ENCODE measurements around the gene MGAT5B.
"Not testable (repeated sequence)": the region's sequence is repeated elsewhere in the genome, so short reads cannot be mapped to it uniquely, and the experiment has no call there.

MGAT5B gene

DNA sequence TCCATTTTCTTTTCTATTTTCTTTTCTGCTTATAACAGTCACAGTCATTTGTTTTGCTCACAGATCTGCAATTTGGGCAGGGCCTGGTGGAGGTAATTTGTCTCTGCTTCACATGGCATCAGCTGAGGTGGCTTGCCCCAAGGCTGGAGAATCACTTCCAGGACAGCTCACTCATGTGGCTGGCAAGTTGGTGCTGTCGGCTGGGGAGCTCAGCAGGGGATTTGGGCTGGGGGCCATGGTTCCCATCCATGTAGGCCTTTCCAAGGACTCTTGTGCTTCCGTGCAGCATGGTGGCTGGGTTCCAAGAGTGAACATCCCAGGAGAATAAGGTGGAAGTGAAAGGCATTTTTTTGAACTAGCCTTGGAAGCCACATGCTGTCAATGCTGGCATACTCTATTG lies 85.7 kb downstream of the MGAT5B start:
- no peak for DNase-seq

DNA sequence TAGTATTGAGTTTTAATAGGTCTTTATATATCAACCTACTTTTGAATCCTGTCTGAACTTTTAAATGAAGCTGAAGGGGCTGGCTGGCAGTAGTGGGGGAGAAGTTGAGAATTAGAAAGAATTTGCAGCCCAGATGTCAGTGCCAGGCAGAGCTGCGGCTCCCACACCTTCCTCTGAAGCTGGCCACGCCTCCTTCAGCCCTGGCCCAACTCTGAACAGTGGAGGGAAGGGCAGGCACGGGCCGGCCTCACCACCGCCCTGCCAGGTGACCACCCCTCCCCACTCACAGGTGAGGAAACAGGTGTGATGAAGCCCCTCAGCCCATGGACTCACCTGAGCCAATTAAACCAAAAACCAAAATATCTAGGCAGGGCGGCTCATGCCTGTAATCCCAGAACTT lies 87.0 kb downstream of the MGAT5B start:
- DNase-seq, result no peak

DNA sequence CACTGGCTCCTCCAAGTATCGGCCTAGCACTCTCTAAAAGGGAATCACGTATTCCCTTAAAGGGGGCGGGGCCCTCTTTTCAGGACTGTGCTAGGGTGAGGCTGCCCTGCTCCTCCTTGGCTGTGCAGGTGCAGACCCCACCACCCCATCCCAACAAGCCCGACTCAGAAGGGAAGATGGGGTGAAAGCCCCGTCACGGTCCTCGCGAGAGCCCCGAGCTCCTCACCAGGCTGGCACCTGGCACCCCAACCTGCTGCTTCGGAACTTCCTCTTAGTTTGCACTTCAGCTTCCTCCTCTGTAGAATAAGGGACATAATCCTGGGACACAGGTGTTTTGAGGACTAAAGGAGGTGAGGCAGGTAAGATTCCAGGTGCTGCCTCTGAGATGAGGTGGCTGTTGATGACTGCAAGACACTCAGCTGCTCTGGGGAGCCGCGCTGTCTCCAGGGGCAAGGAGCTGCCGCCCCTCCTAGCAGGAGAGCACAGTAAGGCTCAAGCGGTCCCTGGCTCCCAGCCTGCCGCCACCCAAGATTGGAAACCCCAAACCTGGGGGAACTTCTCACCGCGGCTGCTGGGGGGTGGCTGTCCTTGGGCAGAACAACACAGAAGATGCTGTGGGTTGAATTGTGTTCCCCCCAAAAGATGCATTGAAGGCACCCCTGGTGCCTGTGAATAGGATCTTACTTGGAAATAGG lies 88.8 kb downstream of the MGAT5B start:
- no peak for DNase-seq

DNA sequence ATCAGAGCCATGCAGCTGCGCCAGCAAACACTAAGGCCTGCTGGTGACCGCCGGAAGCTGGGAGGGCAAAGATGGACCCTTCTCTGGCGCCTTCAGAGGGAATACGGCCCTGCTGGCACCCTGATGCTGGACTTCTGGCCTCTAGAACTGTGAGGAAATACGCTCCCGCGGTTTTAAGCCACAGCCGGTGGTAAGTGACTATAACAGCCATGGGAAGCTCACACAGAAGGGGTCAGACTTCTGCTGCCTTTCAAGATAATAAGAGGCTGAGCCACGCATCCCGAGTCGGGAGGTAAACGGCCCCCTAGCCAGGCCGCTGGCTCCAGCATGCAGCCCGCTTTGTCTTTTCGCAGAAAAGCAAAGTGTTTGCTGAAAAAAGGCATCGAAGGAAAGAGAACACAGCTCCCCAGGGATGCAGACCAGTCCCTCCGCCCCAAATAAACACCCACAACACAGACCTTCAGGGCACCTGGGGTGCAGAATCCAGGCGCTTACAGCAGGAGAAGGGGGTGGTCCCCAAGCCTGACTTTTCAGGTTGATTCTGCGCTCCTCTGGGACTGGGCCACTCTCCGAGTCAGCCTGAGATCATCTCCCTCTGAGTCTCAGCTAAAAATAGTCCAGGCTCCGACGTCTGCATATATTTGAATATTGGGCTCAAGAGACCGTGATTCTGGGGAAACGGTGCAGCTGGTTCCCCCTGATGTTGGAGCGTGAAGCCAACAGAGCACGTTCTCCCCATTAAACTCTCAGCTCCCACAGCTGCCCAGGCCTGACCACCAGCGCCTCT lies 89.7 kb downstream of the MGAT5B start:
- peak; percentile 11 for DNase-seq

DNA sequence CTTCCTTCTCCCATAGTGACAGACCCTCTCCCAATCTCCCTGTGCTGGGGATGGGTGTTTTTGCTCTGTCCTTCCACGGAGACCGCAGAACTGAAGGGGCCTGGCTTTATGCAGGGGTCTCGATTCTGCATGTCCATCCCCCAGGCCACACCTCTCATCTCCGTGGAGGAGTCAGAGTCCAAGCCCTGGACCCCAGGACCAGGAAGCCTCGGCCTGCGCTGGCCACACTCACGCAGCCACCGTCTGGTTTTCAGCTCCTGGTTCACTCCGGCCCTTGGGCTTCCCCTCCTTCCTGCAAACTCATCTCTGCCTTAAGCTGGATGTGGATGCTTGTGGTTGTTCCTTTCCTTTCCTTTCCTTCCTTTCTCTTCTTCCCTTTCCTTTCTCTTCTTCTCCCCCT lies 90.8 kb downstream of the MGAT5B start:
- no peak for DNase-seq

DNA sequence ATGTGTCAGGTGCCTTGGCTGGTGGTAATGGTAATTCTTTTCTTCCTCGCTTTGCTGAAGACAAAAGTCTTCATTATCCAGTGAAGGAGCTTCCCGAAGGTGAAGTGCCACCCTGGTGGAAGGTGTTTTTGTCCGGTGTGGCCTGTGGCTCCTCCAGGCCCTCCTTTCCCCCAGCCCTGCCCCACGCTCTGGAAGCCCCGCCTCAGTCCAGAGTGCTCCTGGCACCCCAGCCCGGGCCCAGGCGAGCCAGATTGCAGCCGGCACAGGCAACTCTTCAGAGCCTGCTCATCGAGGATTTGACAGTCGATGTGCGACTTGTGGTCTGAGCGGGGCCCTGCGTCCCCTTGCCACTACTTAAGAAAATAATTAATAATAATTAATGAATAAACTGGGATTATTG lies 93.7 kb downstream of the MGAT5B start:
- no peak for DNase-seq

DNA sequence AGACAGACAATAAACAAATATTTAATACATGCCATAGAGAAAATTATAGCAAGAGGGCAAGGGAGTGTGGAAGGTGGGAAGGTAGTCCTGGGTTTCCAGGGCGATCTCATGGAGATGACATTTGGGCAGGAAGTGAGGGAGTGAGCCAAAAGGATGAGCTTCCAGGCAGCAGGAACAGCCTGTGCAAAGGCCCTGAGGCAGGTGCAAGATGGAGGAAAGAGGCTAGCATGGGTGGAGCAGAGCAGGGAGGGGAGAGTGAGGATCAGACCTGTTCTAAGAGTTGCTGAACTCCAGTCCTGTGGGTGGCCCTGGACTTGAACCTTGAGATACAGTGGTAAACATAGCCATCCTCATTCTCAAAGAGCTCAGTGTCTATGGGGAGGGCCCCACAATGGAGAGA lies 94.7 kb downstream of the MGAT5B start:
- DNase-seq, result no peak

DNA sequence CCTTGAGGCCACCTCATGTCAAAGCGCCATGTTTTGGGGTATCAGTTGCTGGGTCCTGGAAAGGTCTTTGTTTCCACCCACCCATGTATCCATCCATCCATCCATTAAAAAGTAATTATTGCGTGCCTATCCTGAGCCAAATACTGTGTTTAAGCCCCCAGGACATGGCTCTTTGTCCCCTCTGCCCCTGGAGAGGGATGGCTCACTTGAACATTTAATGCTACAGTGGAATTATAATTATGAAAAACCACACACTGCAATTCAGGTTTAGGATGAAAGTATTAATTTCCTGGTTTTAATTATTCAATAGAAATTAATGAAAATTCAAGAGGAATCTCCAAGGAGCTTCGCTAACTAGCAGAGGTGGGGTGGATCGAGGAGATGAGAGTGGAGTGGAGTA lies 97.8 kb downstream of the MGAT5B start:
- DNase-seq, result no peak

DNA sequence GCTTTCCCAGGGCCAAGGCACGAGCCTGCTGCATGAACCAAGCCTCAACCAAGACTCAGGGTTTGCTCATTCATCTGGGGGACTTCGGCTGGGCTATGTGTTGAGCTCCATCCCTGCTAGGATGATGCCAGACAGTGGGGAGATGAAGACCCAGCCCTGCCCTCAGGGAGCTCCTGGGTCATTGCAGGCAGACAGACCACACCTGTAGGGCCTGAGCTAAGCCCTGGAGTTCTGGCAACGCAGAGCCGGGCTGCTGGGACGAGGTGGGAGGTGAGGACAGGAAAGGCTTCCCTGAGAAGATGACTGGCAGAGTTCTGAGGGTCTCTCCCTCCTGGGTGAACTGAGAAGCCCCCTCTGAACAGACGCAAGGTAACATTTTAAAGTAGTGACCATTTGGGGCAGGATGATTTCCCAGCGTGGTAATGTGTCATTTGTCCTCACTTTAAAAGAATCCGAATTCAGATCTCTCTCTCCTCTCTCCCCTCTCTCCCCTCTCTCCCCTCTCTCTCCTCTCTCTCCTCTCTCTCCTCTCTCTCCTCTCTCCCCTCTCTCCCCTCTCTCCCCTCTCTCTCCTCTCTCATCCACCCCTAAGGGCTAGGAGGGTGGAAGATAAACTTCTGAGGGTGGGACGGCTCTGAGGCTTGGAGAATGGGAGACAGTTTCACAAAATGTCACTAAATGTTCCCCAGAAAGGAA lies 98.4 kb downstream of the MGAT5B start:
- DNase-seq, result no peak

DNA sequence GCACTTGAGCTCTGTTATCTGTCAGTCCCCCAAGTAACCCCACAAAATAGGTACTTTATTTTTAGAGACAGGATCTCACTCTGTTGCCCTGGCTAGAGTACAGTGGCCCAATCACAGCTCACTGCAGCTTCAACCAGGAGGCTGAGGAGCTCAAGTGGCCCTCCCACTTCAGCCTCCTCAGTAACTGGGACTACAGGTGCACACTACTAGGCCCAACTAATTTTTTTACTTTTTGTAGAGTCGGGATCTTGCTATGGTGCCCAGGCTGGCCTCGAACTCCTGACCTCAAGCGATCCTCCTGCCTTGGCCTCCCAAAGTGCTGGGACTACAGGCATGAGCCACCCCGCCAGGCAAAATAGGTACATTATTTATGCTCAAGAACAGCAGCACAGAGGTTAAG lies 99.6 kb downstream of the MGAT5B start:
- DNase-seq, result no peak

DNA sequence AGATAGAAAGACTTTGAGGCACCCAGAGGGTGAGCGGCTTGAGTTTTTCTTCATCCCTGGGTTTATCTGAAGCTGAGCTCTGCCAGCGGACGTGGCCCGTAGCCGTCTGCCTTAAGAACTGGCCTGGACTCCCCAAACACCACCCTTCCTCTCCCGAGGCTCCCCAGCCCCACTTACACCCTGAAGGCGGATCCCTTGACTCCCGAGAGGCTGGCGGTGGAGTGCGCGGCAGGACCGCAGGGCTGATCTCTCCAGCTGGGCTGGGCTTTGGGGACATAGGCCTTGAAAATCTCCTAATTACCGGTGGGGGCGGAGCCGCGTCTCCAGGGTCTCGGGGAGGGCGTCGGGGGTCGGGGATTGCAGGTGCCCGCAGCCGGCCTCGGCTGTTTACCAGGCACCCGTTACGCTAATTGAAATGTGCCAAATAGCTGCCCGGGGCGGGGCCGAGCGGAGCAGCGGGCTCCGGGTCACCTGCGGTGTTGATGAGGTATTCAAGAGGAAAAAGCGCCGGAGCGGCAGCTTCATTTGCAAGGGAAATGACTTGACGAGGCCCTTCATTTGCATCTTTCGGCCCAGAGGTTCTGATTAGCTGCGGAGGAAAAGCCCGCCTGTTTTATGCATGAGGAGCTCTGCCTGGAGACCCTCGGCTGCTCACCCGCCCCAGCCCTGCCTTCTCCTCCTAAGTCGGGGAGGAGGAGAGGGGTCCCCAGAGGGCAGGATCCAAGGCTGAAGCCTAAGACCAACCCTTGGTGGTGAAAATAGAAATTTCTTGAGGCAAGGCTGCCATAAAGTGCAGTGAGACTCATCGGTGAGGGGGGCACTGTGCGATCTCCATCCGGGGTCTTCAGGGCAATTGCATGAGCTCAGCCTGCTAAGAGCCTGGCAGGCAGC lies 100.7 kb downstream of the MGAT5B start:
- DNase-seq, result no peak

DNA sequence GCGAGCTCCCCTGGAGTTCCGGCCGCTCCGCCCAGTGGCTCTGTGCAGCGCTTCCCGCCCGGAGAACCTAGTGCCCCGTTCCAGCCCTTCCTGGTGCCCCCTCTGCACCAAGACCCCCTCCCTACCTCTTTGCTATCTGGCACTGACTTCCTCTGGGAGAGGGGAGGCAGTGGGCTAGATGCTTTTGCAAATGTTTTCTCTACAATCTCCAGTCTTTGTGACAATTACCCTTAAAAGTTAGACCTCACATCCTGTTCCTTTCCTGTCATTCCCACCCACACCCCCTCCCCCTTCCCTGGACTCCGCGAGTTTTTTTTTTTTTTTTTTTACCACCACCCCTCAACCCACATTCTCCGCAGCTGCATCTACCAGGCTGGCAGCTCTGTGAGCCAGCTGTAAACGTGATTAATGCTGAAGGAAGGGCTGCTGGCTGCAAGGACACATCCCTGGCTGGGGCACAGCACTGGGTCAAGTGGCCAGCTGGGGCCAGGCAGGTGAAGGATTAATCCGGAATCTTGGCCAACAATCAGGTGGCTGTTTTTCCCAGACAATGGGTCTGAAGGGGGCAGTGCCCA lies 101.5 kb downstream of the MGAT5B start:
- no peak for DNase-seq

DNA sequence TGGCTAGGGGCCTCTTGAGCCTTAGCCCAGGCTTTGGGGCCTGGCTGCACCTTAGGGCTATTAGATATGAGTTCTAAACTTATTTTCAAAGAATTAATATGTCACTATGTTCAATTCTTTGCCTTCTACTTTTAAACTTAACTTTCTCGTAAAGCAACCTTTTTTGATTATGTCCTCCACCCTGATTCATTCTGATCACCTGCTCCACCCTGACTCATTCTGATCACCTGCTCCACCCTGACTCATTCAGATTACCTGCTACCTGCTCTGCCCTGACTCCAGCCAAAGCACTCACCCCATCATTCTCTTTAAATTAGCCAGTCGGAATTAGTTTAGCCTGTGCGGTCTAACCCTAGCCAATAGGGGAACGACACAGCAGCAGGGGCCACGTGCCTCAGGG lies 102.0 kb downstream of the MGAT5B start:
- not testable (repeated sequence) for DNase-seq

DNA sequence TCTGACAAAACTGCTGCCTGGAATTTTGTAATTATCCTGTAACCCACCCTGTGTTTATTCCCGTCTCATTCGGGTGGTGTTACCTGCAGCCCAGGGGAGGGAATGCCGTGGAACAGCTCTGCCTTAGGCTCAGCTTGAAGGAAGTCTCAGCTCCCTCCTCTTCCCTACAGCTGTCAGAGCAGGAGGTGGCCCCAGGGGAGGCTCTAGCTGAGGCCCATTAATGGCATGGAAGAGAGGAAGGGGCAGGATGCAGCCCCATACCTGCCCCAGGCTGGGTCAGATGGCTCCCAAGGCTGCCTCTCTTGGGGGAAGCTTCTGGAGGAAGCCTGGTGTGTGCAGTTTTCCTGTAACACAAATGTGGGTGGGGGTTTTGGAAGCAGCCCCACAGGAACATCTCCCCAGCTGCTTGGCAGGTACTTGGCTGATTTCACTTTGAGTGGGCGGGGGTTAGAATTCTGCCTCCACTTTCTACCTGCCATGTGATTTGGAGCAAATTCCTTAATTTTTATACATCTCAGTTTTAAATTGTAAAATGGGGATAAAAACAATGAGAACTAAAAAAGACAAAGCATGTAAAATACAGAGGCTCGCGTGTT lies 103.9 kb downstream of the MGAT5B start:
- no peak for DNase-seq

DNA sequence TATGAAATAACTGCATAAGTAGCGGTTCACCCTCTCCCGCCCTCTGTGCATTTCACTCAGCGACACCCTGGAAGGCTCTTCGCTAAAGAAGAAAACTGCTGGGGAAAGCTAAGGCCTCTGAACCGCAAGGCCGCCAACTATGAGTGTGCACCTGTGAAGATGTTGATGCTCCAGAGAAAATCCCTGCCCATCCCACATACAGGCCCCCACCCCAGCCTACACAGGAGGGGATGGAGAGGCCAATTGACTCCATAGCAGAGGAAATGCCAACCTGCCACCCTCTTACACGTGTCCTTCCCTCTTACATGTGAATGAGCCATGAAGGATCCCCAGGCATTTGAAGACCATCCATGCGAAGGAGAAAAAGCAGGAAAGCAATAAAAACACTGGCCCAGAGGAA lies 104.8 kb downstream of the MGAT5B start:
- DNase-seq, result no peak

DNA sequence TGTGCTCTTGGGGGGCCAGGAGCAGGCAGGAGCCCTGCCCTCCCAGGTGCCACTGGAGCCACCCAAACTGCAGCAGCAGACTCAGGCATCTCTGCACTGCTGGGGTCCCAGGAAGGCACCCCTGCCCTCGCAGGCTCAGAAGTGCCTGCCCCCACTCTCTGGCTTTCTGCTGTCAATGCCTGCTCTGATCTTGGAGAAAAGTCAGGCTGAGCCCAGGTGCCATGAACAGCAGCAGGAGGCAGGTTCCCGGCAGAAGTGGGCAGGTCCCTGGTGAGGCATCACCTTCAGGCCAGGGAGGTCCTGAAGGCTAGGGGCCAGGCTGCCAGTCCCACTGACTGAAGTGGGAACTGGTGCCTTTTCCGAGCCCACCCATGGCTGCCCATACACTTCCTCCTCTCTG lies 106.5 kb downstream of the MGAT5B start:
- no peak for DNase-seq

DNA sequence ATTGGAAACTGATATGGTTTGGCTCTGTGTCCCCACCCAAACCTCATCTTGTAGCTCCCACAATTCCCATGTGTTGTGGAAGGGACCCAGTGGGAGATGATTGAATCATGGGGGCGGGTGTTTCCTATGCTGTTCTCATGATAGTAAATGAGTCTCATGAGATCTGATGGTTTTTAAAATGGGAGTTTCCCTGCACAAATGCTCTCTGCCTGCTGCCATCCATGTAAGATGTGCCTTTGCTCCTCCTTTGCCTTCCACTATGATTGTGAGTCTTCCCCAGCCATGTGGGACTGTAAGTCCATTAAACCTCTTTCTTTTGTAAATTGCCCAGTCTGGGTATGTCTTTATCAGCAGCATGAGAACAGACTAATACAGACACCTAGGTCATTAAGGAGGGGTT lies 109.8 kb downstream of the MGAT5B start:
- not testable (repeated sequence) for DNase-seq

DNA sequence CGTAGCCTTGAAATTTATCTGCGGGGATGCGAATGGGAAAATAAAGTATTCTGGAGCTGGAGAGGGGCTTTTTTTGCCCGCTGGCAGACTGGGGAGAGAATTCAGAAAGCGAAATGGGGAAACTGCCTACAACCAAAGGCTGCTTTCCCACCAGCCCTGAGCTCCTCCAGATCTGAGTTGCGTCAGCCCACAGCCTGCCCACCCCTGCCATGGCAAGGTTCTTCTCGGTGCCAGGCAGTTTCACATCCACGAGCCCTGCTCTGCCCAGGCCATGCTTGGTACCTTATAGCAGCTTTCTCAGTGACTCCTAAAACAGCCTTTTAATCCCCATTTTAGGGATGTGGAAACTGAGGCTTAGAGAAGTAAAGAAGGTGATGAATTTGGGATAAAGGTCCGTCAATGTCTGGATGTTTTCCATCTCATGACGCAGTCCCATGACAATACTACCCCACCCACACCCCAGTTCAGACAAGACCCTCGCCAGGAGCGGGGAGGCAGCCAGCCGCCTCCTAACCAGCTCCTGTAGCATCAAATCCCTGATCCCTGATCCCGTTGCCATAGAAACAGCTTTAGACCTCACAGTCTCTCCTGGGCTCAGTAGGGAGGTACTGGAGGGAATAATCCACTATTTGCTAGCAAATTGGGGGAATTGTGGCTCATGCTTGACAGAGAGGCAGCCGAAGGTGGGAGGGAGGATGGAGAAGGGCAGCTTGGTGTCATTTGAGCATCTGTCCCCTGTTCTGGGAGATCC lies 113.5 kb downstream of the MGAT5B start:
- no peak for DNase-seq

DNA sequence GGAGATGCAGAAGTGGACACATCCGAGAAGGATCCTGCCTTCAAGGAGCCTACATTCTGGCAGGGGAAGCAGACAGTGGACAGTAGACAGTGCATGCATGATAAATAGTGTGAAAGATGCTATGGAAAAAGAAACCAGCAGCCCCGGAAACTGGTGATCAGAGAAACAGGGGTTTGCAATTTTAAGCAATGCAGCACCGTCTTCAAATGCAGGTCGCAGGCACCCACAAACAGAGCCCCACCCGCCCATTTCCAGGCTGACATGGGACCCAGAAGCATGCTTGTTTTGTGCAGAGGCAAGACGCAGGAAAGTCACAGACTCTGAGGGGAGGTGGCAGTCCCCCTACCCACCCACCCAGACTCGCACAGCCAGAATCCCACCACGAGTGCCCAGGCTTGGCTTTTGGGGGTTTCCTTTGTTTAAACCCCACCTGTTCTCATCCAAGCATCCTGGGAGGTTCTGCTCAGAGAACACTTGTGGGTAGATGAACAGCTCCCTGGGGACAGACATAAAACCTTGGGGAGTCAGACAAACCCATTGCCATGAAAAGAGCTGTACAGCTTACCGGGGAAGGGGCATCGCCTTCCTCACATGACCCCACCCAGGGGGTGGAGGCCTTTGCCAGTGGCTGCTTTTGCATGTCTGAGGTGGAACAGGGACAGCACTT lies 114.3 kb downstream of the MGAT5B start:
- DNase-seq, result no peak

DNA sequence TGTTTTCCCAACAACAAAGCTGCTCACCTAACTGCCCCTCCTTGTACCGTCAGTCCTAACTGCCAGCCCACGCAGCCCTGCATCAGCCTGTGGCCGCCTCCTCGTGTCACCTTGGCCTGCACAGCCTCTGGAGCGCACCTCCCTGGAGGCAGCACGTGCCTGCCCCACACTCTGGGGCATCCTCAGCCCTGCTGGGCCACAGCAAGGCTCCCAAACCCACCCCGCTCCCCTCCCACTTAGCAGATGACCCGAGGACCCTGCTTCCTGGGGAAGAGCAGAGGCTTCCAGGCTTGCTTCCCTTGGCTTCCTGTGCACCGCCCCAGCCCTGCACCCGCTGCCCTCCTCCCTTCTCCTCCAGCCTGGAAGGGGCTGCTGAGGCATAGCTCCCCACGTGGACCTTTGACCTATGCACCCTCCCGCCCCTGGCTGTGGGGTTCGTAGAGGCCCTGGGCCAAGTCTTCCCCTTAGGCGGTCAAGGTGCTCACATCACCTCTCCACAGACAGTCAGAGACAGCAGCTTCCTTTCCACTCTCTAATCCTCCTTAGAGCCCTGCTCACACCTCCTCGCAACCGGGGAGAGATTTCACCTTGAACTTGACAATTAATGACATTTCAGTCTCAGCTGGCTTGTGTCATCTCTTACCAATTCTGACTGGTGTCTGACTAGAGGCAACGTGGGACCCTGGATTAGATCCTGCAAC lies 115.0 kb downstream of the MGAT5B start:
- no peak for DNase-seq

Data from HCEC 1CT (cell line).